Smooth muscle cell (in vitro differentiated cells): Measurements from ENCODE around the gene OR5AN1. TPM values are rescaled to one million over a fixed set of nuclear protein-coding genes. Genes with fewer than 3 reads are reported as not detected.

Experiments
- DNase-seq: peaks from one replicate; lab custom pipeline; 2025; ENCODE audit not compliant: unreplicated experiment; lab: John Stamatoyannopoulos, UW
- H2AFZ ChIP-seq: fragments of 200-600 bp; sonication (generic); 2 replicates; pipeline ENCODE4 v1.6.0; 2016; ENCODE audit warnings: antibody characterized with exemption, low read depth, mild to moderate bottlenecking
- H3F3A ChIP-seq: fragments of 200-600 bp; sonication (generic); 2 replicates; pipeline ENCODE4 v1.6.0; 2017; ENCODE audit warnings: antibody characterized with exemption, low read depth
- H3K27ac ChIP-seq: fragments of 200-600 bp; sonication (generic); 2 replicates; pipeline ENCODE4 v1.5.1; 2016; ENCODE audit warnings: low read depth, mild to moderate bottlenecking
- H3K27me3 ChIP-seq: fragments of 200-600 bp; sonication (generic); 2 replicates; pipeline ENCODE4 v1.6.1; 2016; ENCODE audit warnings: low read depth, mild to moderate bottlenecking
- H3K36me3 ChIP-seq: fragments of 200-600 bp; sonication (generic); 2 replicates; pipeline ENCODE4 v1.5.1; 2016; ENCODE audit warnings: low read depth
- H3K4me1 ChIP-seq: fragments of 200-600 bp; sonication (generic); 2 replicates; pipeline ENCODE4 v1.5.1; 2016; ENCODE audit warnings: low read depth
- H3K4me2 ChIP-seq: fragments of 200-600 bp; sonication (generic); 2 replicates; pipeline ENCODE4 v1.6.0; 2016; ENCODE audit warnings: mild to moderate bottlenecking
- H3K4me3 ChIP-seq: fragments of 200-600 bp; sonication (generic); 2 replicates; pipeline ENCODE4 v1.5.1; 2016; ENCODE audit warnings: mild to moderate bottlenecking
- H3K79me2 ChIP-seq: fragments of 200-600 bp; sonication (generic); 2 replicates; pipeline ENCODE4 v1.6.0; 2016; ENCODE audit warnings: low read depth, mild to moderate bottlenecking
- H3K9ac ChIP-seq: fragments of 200-600 bp; sonication (generic); 2 replicates; pipeline ENCODE4 v1.6.0; 2016; ENCODE audit warnings: low read depth
- H3K9me3 ChIP-seq: fragments of 200-600 bp; sonication (generic); replicated peaks from 2 replicates; pipeline ENCODE4 v1.5.1; 2016; ENCODE audit warnings: low read depth
- H4K20me1 ChIP-seq: fragments of 200-600 bp; sonication (generic); 2 replicates; pipeline ENCODE4 v1.6.0; 2016; ENCODE audit warnings: low read depth
- WGBS: methylation state at CpG from one replicate; pipeline ENCODE4 v1.1.7; 2016; ENCODE audit warnings: low lambda C conversion rate; 5-methylcytosine and 5-hydroxymethylcytosine counted together
- polyA plus RNA-seq: library from polyadenylated mRNA; unstranded; fragments of >200 nt; fragmentation: Nextera tagmentation; extraction: Ambion mirVana; gene quantifications from 2 replicates; pipeline ENCODE4 v1.2.1, GENCODE V29; 2016
- total RNA-seq: library from RNA; depleted of rRNA; stranded (reverse); fragments of >200 nt; gene quantifications from 2 replicates; pipeline ENCODE4 v1.2.3, GENCODE V29; 2014
- TF ChIP-seq, protein P1 (sequence below): fragments of 200-600 bp; sonication (generic); IDR thresholded peaks from 2 replicates; pipeline ENCODE4 v1.5.1; 2017; ENCODE audit warnings: borderline replicate concordance, mild to moderate bottlenecking, antibody characterized with exemption; ENCODE audit not compliant: insufficient read depth, poor library complexity, severe bottlenecking

OR5AN1 gene
- total and polyA plus RNA-seq, 2 experiments from 2014 or later, result not detected

DNA sequence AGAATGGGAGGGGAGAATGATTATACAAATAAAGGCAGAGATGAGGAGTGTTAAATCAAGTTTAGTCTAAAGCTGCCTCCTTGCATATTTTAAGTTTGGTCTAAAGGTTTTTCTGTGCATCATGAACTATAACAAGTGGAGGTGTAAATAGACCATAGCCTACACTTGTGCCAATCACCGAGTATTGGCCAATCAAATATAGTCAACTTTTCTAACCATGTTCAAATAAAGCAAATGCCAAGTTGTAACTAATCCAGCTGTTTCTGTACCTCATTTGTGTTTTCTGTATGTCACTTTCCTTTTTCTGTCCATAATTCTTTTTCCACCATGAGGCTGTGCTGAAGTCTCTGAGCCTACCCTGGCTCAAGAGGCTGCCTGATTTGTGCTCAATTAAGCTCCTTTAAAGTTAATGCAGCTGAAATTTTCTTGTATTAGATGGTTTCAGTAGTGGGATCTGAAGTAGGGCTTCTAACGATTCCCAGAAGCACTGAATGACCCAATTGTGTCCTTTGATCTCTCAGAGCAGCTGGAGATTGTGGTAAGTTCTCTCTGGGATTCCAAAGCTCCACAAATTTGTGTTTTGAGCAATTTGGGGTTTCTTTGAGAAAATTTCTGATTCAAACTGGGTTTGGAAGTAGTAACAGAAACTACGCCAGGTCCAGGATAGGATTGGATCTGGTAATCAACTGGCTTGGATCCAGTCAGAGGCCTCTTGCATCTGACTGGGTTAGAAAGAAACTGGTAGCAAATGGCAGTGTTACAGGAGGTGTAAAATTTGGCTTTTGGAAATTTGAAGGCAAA, 42.0 kb downstream of the OR5AN1 start:
- Histone ChIP-seq H3K79me2 (no peaks in the 10 kb centered on the region), H3K27ac (no peak overlapping the region), H3F3A (no peaks in the 10 kb centered on the region), H2AFZ (no peak overlapping the region), H3K9ac (no peak overlapping the region), H3K4me2 (no peak overlapping the region), H4K20me1 (no peaks in the 10 kb centered on the region), H3K36me3 (no peaks in the 10 kb centered on the region), H3K27me3 (no peaks in the 10 kb centered on the region), H3K4me1 (no peaks in the 10 kb centered on the region), H3K4me3 (no peak overlapping the region), H3K9me3 (no peaks in the 10 kb centered on the region)
- no peak for DNase-seq
- TF ChIP-seq, protein P1, sequence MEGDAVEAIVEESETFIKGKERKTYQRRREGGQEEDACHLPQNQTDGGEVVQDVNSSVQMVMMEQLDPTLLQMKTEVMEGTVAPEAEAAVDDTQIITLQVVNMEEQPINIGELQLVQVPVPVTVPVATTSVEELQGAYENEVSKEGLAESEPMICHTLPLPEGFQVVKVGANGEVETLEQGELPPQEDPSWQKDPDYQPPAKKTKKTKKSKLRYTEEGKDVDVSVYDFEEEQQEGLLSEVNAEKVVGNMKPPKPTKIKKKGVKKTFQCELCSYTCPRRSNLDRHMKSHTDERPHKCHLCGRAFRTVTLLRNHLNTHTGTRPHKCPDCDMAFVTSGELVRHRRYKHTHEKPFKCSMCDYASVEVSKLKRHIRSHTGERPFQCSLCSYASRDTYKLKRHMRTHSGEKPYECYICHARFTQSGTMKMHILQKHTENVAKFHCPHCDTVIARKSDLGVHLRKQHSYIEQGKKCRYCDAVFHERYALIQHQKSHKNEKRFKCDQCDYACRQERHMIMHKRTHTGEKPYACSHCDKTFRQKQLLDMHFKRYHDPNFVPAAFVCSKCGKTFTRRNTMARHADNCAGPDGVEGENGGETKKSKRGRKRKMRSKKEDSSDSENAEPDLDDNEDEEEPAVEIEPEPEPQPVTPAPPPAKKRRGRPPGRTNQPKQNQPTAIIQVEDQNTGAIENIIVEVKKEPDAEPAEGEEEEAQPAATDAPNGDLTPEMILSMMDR, result no peak
- 79% methylated on average over 3 of the region's 3 CpGs for WGBS

DNA sequence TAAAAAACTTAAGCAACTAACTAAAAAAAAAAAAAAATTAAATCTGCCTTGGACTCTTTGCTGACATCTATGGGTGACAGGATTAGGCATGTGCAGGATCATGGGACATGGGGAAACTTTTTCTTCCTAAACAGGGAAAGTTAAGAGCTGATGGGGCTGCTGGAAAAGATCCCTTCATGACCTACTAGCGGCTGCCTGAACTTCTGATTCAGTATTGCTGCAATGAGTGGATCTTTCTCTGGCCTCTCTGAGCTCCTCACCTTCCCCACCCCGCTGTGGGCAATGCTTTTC, 42.5 kb downstream of the OR5AN1 start:
- Histone ChIP-seq H2AFZ (no peak overlapping the region), H3K27me3 (no peaks in the 10 kb centered on the region), H3K4me2 (no peak overlapping the region), H3K27ac (no peak overlapping the region), H3K4me3 (no peak overlapping the region), H3K36me3 (no peaks in the 10 kb centered on the region), H3K9ac (no peak overlapping the region), H3K9me3 (no peaks in the 10 kb centered on the region), H3K4me1 (no peaks in the 10 kb centered on the region), H3K79me2 (no peaks in the 10 kb centered on the region), H4K20me1 (no peaks in the 10 kb centered on the region), H3F3A (no peaks in the 10 kb centered on the region)
- no peak for DNase-seq
- TF ChIP-seq, protein P1, result no peak
- WGBS, result 52% methylated on average over 2 of the region's 2 CpGs

DNA sequence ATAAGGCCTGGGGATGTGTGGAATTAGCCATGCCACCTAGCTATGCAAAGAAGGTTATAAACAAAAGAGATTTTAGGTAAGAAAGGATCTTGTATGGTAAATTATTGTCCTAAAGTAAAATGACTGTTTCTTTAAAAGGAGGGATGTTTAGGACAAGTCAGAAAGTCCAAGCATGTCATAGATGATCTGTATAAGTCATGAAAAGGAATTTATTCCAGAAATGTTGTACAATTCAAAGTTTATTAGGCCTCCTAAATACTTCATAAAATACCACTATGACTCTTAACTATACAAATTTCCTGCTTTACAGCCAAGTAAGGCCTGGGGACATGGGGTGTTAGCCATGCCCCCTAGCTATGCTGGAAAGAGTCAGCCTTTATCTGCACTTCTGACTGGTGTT, 44.9 kb downstream of the OR5AN1 start:
- Histone ChIP-seq H3K9me3 (no peaks in the 10 kb centered on the region), H3F3A (no peaks in the 10 kb centered on the region), H3K27me3 (no peaks in the 10 kb centered on the region), H3K36me3 (no peaks in the 10 kb centered on the region), H3K9ac (no peak overlapping the region), H3K27ac (no peak overlapping the region), H3K4me1 (no peaks in the 10 kb centered on the region), H3K79me2 (no peaks in the 10 kb centered on the region), H3K4me2 (no peak overlapping the region), H3K4me3 (no peak overlapping the region), H4K20me1 (no peaks in the 10 kb centered on the region), H2AFZ (no peak overlapping the region)
- TF ChIP-seq, protein P1, result no peak
- DNase-seq, result no peak

DNA sequence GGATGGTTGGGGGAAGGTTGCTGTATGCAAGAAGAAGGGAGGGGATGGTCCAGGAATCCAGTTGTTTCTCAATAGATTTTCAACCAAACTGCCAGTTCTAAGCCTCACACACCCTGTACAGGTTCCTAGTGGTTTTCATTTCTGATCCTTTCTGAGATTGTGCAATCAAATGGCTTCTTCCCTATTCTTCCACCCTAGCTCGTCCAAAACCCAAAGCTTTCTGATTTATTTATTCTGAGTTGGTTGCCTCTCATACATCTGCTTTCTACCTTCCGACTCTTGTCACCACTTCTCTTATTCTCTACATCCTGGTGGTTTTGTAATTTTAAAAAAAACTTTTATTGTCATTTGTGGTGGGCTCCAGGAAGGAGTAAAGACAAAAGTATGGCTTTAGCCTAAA, 55.0 kb downstream of the OR5AN1 start:
- no peak for DNase-seq
- no peak overlapping the region for H2AFZ ChIP-seq
- no peaks in the 10 kb centered on the region for H3K79me2 ChIP-seq
- TF ChIP-seq, protein P1, result no peak
- no peak overlapping the region for H3K4me2 ChIP-seq
- 79% methylated on average over 2 of the region's 2 CpGs for WGBS
- H4K20me1 ChIP-seq, result no peaks in the 10 kb centered on the region
- H3F3A ChIP-seq, result no peaks in the 10 kb centered on the region
- H3K9ac ChIP-seq, result no peak overlapping the region
- no peak overlapping the region for H3K27ac ChIP-seq
- no peaks in the 10 kb centered on the region for H3K36me3 ChIP-seq
- H3K4me1 ChIP-seq, result no peaks in the 10 kb centered on the region
- H3K9me3 ChIP-seq, result no peaks in the 10 kb centered on the region
- H3K4me3 ChIP-seq, result no peak overlapping the region
- no peaks in the 10 kb centered on the region for H3K27me3 ChIP-seq
